ENCODE data around the gene TRIM10. TPM values are rescaled to one million over a fixed set of nuclear protein-coding genes. Genes with fewer than 3 reads are reported as not detected.
"Not testable (repeated sequence)": the region's sequence is repeated elsewhere in the genome, so short reads cannot be mapped to it uniquely, and the experiment has no call there.

TRIM10 gene
- total RNA-seq, 1 experiment from 2014 or later = not detected

DNA sequence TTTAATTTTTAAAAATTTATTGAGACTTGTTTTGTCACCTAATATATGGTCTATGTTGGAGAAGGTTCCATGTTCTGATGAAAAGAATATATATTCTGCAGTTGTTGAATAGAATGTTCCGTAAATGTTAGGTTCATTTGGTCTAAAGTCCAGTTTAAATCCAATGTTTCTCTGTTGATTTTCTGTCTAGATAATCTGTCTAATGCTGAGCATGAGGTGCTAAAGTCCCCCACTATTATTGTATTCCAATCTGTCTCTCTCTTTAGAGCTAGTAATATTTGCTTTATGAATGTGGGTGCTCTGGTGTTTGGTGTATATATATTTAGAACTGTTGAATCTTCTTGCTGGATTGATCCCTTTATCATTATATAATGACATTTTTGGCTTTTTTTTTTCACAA lies 17.8 kb upstream of the TRIM10 start:
- in situ Hi-C loops (cut with HindIII; ENCODE audit: low sequenced_read_pairs) = no loop called here
- no peak for DNase-seq (ENCODE audit: low spot score)

DNA sequence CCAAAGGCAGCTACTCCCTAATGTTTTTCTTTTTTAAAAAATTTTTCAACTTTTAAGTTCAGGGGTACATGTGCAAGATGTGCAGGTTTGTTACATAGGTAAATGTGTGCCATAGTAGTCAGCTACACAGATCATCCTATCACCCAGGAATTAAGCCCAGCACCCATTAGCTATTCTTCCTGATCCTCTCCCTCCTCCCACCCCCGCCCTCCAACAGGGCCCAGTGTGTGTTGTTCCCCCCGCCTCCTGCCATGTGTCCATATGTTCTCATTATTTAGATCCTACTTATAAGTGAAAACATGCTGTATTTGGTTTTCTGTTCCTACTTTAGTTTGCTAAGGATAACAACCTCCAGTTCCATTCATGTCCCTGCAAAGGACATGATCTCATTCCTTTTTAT lies 14.8 kb upstream of the TRIM10 start:
- in situ Hi-C loops (cut with HindIII; ENCODE audit: low sequenced_read_pairs) = no loop called here
- no peak for DNase-seq (ENCODE audit: low spot score)

DNA sequence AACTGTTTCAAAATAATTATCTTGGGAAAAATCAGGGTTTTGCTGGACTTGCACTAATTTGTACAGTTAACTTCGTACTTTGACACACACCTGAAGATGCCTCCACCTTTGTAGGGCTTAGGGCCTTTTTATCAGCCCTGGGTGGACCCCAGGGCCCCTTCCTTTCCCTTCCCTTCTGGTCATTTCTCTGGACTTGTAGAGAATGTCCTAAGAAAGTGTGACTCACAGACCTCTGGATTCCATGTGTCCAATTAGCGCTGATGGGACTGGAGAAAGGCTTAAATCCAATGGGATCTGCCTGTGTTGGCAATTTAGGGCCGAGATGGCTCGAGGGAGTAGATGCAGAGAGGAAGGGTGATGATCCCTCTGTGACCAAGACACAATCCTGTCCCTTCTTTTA lies 11.7 kb upstream of the TRIM10 start:
- no peak for DNase-seq (ENCODE audit: low spot score)
- in situ Hi-C loops (cut with HindIII; ENCODE audit: low sequenced_read_pairs) = no loop called here

GRCh38 chr6:30171677-30172471 lies 10.9 kb upstream of the TRIM10 start:
- no peak for DNase-seq (ENCODE audit: low spot score)
- in situ Hi-C loops (cut with HindIII; ENCODE audit: low sequenced_read_pairs) = no loop called here

- DNase-seq (ENCODE audit: low spot score) = peak; percentile 51
- in situ Hi-C loops (cut with HindIII; ENCODE audit: low sequenced_read_pairs) = no loop called here
These were observed 8.9 kb upstream of the TRIM10 start for GRCh38 chr6:30169658-30170614.

DNA sequence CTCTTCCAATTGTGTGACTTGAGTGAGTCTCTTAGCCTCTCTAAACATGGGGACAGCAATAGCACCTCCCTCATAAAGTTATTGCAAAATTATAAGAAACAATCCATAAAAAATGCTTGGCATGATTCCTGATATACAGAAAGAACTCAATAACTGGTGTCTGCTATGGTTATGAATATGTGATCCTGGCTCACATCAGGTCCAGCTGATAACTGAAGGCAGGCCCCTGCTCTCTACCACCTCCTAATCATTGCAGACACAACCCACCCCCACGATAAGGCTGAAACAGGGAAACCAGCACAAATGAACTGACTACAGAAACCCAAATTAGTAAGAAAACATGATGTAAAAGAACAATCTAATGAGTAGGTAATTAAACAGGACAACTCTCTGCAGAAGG lies 7.7 kb upstream of the TRIM10 start:
- DNase-seq (ENCODE audit: low spot score) = no peak
- in situ Hi-C loops (cut with HindIII; ENCODE audit: low sequenced_read_pairs) = no loop called here

DNA sequence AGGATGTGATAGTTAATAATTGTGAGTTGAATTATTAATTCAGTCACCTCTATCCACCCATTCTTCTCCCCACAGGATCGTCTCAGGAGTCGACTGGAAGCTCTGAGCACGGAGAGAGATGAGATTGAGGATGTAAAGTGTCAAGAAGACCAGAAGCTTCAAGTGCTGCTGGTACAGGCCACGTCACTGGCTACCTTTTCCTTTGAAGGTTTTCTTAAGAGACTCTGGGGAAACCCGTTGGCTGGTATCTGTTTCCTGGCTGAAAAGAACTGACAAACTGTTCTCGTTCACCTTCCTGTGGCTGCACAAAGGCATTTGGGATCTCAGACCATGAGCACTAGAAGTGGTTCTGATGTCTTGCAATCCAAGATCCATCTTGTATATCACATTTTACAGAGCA lies 6.1 kb upstream of the TRIM10 start:
- in situ Hi-C loops (cut with HindIII; ENCODE audit: low sequenced_read_pairs) = no loop called here
- DNase-seq (ENCODE audit: low spot score) = no peak

DNA sequence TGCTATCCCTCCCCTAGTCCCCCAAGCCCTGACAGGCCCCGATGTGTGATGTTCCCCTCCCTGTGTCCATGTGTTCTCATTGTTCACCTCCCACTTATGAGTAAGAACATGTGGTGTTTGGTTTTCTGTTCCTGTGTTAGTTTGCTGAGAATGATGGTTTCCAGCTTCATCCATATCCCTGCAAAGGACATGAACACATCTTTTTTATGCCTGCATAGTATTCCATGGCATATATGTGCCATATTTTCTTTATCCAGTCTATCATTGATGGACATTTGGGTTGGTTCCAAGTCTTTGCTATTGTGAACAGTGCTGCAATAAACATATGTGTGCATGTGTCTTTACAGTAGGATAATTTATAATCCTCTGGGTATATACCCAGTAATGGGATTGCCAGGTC lies 4.2 kb upstream of the TRIM10 start:
- in situ Hi-C loops (cut with HindIII; ENCODE audit: low sequenced_read_pairs); DNase-seq (ENCODE audit: low spot score): not testable (repeated sequence)

- in situ Hi-C loops (cut with HindIII; ENCODE audit: low sequenced_read_pairs) = no loop called here
These were observed 3.7 kb upstream of the TRIM10 start for GRCh38 chr6:30164714-30165113.

DNA sequence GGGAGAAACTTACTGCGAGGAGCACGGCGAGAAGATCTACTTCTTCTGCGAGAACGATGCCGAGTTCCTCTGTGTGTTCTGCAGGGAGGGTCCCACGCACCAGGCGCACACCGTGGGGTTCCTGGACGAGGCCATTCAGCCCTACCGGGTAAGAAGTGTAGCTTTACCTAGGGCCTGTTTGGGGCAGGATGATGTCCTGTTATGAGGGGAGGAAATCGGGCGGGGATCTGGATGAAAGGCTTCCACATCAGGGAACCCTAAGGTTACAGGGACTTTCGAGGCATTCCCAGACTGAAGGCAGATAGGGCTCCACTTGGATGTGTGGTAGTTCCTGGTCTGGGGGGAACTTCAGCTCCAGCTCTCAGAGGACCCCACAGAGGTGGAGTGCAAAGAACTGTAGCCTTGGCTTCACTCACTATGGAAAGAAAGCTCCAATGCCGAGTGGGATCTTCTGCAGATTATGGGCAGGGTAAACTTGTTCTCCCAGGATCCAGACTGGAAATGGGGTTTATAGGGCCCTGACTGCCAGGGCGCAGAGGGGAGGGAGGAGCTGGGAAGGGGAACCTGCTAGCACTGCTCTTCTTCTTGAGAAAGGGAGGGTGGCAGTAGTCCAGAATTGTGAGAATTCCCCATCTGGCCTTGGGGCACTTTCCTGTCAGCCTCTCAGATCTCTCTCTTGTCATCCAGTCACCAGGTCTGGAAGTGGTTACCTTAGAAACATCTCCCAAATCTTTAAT lies 3.1 kb upstream of the TRIM10 start:
- no peak for DNase-seq (ENCODE audit: low spot score)
- in situ Hi-C loops (cut with HindIII; ENCODE audit: low sequenced_read_pairs) = no loop called here

More at GRCh38 chr6:30164714-30165113, 3.7 kb upstream of the TRIM10 start:
- DNase-seq (ENCODE audit: low spot score) = no peak

DNA sequence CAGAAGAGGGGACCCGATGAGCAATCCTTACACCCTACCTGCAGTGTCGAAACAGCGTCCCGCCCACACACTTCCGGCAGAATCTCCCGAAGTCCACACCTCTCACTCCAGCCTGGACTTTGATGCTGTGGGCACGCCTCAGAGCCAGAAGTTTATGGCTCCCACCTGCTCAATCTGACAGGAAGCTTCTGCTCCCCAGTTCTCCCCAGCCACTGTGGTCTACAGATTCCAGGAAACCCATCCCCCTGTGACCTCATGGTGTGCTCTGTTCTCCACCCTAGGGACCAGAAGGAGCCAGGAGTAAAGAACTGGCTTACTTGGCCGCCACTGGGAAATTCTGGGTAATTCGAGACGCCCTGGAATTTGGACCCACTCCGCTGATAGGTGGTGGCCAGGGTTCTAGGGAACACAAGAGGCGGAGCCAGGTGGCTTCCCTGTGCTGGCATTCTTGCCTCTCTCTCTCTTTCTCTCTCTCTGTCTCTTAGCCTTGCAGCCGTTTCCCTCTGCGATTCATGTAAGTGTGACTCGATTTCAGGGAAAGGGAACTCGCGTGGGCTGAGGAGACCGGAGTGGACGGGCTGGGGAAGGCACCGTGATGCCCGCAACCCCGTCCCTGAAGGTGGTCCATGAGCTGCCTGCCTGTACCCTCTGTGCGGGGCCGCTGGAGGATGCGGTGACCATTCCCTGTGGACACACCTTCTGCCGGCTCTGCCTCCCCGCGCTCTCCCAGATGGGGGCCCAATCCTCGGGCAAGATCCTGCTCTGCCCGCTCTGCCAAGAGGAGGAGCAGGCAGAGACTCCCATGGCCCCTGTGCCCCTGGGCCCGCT lies 2.3 kb upstream of the TRIM10 start, which contains the start of gene TRIM15:
TSS of gene TRIM15 (plus strand) at position 457 of the 828 bp plus-strand sequence. CDS start at position 596, 139 bp downstream.
- in situ Hi-C loops (cut with HindIII; ENCODE audit: low sequenced_read_pairs) = no loop called here
- DNase-seq (ENCODE audit: low spot score) = no peak

GRCh38 chr6:30162265-30163089 lies 1.5 kb upstream of the TRIM10 start:
- in situ Hi-C loops (cut with HindIII; ENCODE audit: low sequenced_read_pairs) = no loop called here
- no peak for DNase-seq (ENCODE audit: low spot score)

- DNase-seq (ENCODE audit: low spot score) = no peak
- in situ Hi-C loops (cut with HindIII; ENCODE audit: low sequenced_read_pairs) = no loop called here
These were observed 815 bp downstream of the TRIM10 start for GRCh38 chr6:30160008-30160784.

- in situ Hi-C loops (cut with HindIII; ENCODE audit: low sequenced_read_pairs) = no loop called here
- no peak for DNase-seq (ENCODE audit: low spot score)
These were observed 2.5 kb downstream of the TRIM10 start for GRCh38 chr6:30158475-30159040.

DNA sequence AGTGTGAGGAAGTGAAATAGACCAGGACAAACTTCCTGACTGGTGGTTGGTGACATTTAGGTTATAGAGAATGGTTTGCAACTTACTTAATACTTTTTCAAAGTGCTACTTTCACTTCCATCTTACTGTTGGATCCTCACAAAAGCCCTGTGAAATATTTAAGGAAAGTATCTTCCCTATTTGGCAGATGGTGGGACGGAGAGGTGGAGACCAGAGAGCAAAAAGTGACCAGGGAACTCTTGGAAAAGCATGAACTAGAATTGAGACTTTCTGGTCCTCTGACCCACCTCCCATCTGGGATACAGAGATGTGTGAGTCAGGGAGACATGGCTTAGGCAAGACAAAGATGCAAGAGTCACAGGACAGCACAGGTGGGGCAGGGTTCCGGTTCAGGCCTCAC lies 3.0 kb downstream of the TRIM10 start:
- in situ Hi-C loops (cut with HindIII; ENCODE audit: low sequenced_read_pairs) = no loop called here
- no peak for DNase-seq (ENCODE audit: low spot score)

DNA sequence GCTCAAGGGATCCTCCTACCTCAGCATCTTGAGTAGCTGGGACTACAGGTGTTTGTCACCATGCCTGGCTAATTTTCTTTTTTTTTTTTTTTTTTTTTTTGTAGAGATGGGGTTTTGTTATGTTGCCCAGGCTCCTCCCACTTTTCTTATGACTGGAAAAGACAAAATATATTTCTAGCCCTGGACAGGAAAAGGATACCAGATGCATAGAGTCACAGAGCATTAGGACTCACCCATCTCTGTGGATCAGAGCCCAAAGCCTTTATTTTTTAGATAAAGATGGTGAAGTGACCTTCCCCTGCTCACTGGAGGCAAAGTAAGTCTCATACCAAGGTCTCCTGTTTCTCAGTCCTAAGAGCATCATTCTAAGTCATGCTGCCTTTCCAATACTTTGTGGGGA lies 3.4 kb downstream of the TRIM10 start:
- in situ Hi-C loops (cut with HindIII; ENCODE audit: low sequenced_read_pairs) = no loop called here
- DNase-seq (ENCODE audit: low spot score) = no peak

DNA sequence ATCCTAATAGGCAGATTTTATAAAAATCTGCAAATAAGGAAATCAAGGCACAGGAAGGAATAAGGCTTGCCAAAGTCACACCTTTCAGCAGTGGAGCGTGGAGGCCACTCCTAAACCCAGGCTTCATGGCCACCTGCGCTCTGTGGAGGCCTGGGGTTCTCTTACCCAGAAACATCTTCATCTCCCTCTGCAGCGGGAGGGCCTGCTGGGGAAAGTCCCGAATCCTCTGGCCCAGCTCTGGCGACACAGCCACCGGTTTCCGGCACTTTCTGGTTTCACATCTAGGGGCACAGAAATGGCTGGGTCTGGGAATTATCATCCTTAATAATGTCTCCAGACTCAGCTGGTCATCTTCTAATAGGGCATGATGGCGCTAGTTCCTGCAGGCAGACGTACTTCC lies 4.2 kb downstream of the TRIM10 start:
- DNase-seq (ENCODE audit: low spot score) = no peak
- in situ Hi-C loops (cut with HindIII; ENCODE audit: low sequenced_read_pairs) = no loop called here
